NCI-H1105 treated with DMSO at 0.1 percent for 48 hours (cell line): ENCODE data around the gene ZNF385B.
A peak's percentile ranks its signal among the peaks of the same experiment; 100 is the strongest.
"Not testable (repeated sequence)": the region's sequence is repeated elsewhere in the genome, so short reads cannot be mapped to it uniquely, and the experiment has no call there.

Experiments used
- DNase-seq: peaks from one replicate; lab custom pipeline; 2025; lab: John Stamatoyannopoulos, UW

The ZNF385B gene

GRCh38 chr2:179861416-179862067 is at the start of gene ZNF385B:
TSS of gene ZNF385B (minus strand) at chr2:179861612.
- peak; percentile 30 for DNase-seq

GRCh38 chr2:179910735-179911113 is 49.3 kb upstream of the ZNF385B start:
- no peak for DNase-seq

- DNase-seq = no peak
These were observed 48.7 kb upstream of the ZNF385B start for GRCh38 chr2:179909845-179910734.

- DNase-seq = no peak
These were observed 39.2 kb upstream of the ZNF385B start for GRCh38 chr2:179900655-179901054.

GRCh38 chr2:179899666-179900065 is 38.3 kb upstream of the ZNF385B start:
- DNase-seq = no peak

- DNase-seq = peak; percentile 29
These were observed 37.5 kb upstream of the ZNF385B start for GRCh38 chr2:179898873-179899272.

GRCh38 chr2:179893616-179894015 is 32.2 kb upstream of the ZNF385B start:
- no peak for DNase-seq

GRCh38 chr2:179891237-179891636 is 29.8 kb upstream of the ZNF385B start:
- no peak for DNase-seq

- DNase-seq = no peak
These were observed 29.3 kb upstream of the ZNF385B start for GRCh38 chr2:179890666-179891065.

- not testable (repeated sequence) for DNase-seq
These were observed 27.2 kb upstream of the ZNF385B start for GRCh38 chr2:179888642-179889041.

GRCh38 chr2:179884193-179884592 is 22.8 kb upstream of the ZNF385B start:
- no peak for DNase-seq

GRCh38 chr2:179882851-179883806 is 21.7 kb upstream of the ZNF385B start:
- no peak for DNase-seq

- no peak for DNase-seq
These were observed 16.4 kb upstream of the ZNF385B start for GRCh38 chr2:179877601-179878364.

- DNase-seq = no peak
These were observed 14.9 kb upstream of the ZNF385B start for GRCh38 chr2:179876266-179876665.

GRCh38 chr2:179875864-179876263 is 14.5 kb upstream of the ZNF385B start:
- DNase-seq = no peak

GRCh38 chr2:179862898-179863458 is 1.6 kb upstream of the ZNF385B start:
- no peak for DNase-seq

- DNase-seq = peak; percentile 31
These were observed 391 bp downstream of the ZNF385B start for GRCh38 chr2:179861027-179861415.

GRCh38 chr2:179860255-179861026 is 971 bp downstream of the ZNF385B start:
- DNase-seq = no peak

GRCh38 chr2:179859523-179859922 is 1.9 kb downstream of the ZNF385B start:
- no peak for DNase-seq

GRCh38 chr2:179857236-179857635 is 4.2 kb downstream of the ZNF385B start:
- no peak for DNase-seq
